ENCODE data around the gene EIF4A3.

GRCh38 chr17:80184423-80184714 lies 37.4 kb upstream of the EIF4A3 start:
- TF ChIP-seq POLR2AphosphoS5 (IDR thresholded peaks at IDR 0.05) (no peak), POLR2A (IDR thresholded peaks at IDR 0.05; ENCODE audit: low read depth) (no peak), CTCF (IDR thresholded peaks at IDR 0.05) (no peak), EP300 (IDR thresholded peaks at IDR 0.05) (no peak)

All from esophagus muscularis mucosa (tissue), 4 donors.